OCI-LY1 (cell line): Measurements from ENCODE around the gene NATD1.

Experiments used
- H2AFZ ChIP-seq: fragments of 200-600 bp; sonication (generic), shearing (Covaris generic); 2 replicates; pipeline ENCODE4 v1.6.0; 2014; ENCODE audit warnings: antibody characterized with exemption, mild to moderate bottlenecking, low read length
- H3F3A ChIP-seq: fragments of 200-600 bp; sonication (generic), shearing (Covaris generic); 2 replicates; pipeline ENCODE4 v1.6.0; 2014; ENCODE audit warnings: mild to moderate bottlenecking, antibody characterized with exemption, low read length, moderate library complexity; ENCODE audit not compliant: insufficient read depth
- H3K27ac ChIP-seq: fragments of 200-600 bp; sonication (generic); 2 replicates; pipeline ENCODE4 v1.5.1; 2014; ENCODE audit warnings: low read length, mixed run types, mild to moderate bottlenecking, low read depth; ENCODE audit not compliant: poor library complexity, severe bottlenecking
- H3K27me3 ChIP-seq: fragments of 200-600 bp; sonication (generic); 2 replicates; pipeline ENCODE4 v1.6.0; 2014; ENCODE audit warnings: antibody characterized with exemption, mild to moderate bottlenecking, low read length, moderate library complexity; ENCODE audit not compliant: insufficient read depth
- H3K36me3 ChIP-seq: fragments of 200-600 bp; sonication (generic); 2 replicates; pipeline ENCODE4 v1.6.1; 2014; ENCODE audit warnings: mild to moderate bottlenecking, antibody characterized with exemption, low read length, moderate library complexity, mixed read lengths; ENCODE audit not compliant: insufficient read depth
- H3K4me1 ChIP-seq: fragments of 200-600 bp; sonication (generic); 2 replicates; pipeline ENCODE4 v1.5.1; 2014; ENCODE audit warnings: mild to moderate bottlenecking, low read length, moderate library complexity; ENCODE audit not compliant: insufficient read depth, severe bottlenecking
- H3K4me2 ChIP-seq: fragments of 200-600 bp; sonication (generic), shearing (Covaris generic); 2 replicates; pipeline ENCODE4 v1.6.1; 2014; ENCODE audit warnings: low read length
- H3K4me3 ChIP-seq: fragments of 200-600 bp; sonication (generic); 2 replicates; pipeline ENCODE4 v1.5.1; 2014; ENCODE audit warnings: low read length, low read depth, mild to moderate bottlenecking, mixed read lengths; ENCODE audit not compliant: poor library complexity, severe bottlenecking
- H3K79me2 ChIP-seq: fragments of 200-600 bp; shearing (Covaris generic); 2 replicates; pipeline ENCODE4 v1.6.1; 2016; ENCODE audit warnings: mixed run types, low read length, mixed read lengths; ENCODE audit not compliant: insufficient read depth
- H3K9ac ChIP-seq: fragments of 200-600 bp; sonication (generic), shearing (Covaris generic); 2 replicates; pipeline ENCODE4 v1.6.1; 2014; ENCODE audit warnings: mild to moderate bottlenecking, low read length, mixed read lengths
- H3K9me2 ChIP-seq: fragments of 200-600 bp; sonication (generic), shearing (Covaris generic); 2 replicates; pipeline ENCODE4 v1.6.1; 2014; ENCODE audit warnings: low read depth, mild to moderate bottlenecking, low read length, mixed read lengths
- H3K9me3 ChIP-seq: fragments of 200-600 bp; shearing (Covaris generic); 2 replicates; pipeline ENCODE4 v1.6.1; 2014; ENCODE audit warnings: low read length, mixed read lengths
- H4K20me1 ChIP-seq: fragments of 200-600 bp; sonication (generic), shearing (Covaris generic); 2 replicates; pipeline ENCODE4 v1.6.0; 2016; ENCODE audit warnings: mild to moderate bottlenecking, low read length; ENCODE audit not compliant: insufficient read depth
- EZH2 ChIP-seq: fragments of 200-600 bp; sonication (generic), shearing (Covaris generic); IDR thresholded peaks from 2 replicates; pipeline ENCODE4 v1.8.0; 2017; ENCODE audit warnings: borderline replicate concordance, mixed run types, mild to moderate bottlenecking, antibody characterized with exemption, low read length, moderate library complexity, mixed read lengths
- TF ChIP-seq, protein P1 (sequence below): fragments of 200-600 bp; sonication (generic), shearing (Covaris generic); IDR thresholded peaks from 2 replicates; pipeline ENCODE4 v1.5.1; 2017; ENCODE audit warnings: mild to moderate bottlenecking, antibody characterized with exemption, low read length, moderate library complexity, mixed read lengths

NATD1 gene

DNA sequence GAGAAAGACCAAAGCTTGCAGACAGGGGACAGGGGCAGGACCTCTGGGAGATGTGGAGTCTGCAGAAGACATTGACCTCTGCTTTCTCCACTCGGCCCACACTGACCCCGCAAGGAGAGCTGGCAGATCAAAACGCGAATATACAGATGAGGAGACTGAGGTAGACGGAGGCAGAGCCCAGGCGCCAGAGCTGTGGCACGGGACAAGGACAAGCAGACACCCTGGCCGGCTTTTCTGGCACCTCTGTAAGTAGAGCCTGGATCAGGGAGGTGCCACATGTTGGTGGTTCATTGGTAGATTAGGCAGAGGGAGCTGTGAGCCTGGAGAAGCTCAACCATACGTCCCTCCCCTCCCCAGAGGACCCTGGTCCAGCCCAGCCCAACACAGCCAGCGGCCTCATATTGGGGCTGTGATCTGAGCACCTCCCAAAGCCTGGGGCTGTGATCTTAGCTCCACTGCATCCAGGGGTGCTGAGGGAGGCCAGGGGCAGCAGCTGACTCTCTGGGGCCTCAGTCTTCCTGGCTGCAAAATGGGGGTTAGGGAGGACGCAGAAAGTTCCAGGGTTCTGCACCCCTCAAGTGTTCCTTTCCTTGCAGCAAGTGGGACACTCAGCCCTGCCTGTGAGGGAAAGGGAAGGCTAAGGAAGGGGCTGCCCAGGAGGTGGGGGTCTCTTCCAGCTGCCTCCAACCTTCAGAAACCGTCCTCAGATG is 4.0 kb downstream of the NATD1 start:
- H3K4me3 ChIP-seq = no peak overlapping the region
- no peaks in the 10 kb centered on the region for H3K9me3 ChIP-seq
- H3F3A ChIP-seq = no peaks in the 10 kb centered on the region
- no peak overlapping the region for H3K9ac ChIP-seq
- no peaks in the 10 kb centered on the region for H3K9me2 ChIP-seq
- peaks cover 15% of the 10 kb centered on the region for H3K4me1 ChIP-seq
- no peaks in the 10 kb centered on the region for H4K20me1 ChIP-seq
- TF ChIP-seq, protein P1, sequence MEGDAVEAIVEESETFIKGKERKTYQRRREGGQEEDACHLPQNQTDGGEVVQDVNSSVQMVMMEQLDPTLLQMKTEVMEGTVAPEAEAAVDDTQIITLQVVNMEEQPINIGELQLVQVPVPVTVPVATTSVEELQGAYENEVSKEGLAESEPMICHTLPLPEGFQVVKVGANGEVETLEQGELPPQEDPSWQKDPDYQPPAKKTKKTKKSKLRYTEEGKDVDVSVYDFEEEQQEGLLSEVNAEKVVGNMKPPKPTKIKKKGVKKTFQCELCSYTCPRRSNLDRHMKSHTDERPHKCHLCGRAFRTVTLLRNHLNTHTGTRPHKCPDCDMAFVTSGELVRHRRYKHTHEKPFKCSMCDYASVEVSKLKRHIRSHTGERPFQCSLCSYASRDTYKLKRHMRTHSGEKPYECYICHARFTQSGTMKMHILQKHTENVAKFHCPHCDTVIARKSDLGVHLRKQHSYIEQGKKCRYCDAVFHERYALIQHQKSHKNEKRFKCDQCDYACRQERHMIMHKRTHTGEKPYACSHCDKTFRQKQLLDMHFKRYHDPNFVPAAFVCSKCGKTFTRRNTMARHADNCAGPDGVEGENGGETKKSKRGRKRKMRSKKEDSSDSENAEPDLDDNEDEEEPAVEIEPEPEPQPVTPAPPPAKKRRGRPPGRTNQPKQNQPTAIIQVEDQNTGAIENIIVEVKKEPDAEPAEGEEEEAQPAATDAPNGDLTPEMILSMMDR = no peak
- no peak for TF ChIP-seq EZH2
- H3K36me3 ChIP-seq = no peaks in the 10 kb centered on the region
- H3K4me2 ChIP-seq = no peak overlapping the region
- H2AFZ ChIP-seq = no peak overlapping the region
- no peak overlapping the region for H3K27ac ChIP-seq
- no peaks in the 10 kb centered on the region for H3K79me2 ChIP-seq
- peaks cover 4% of the 10 kb centered on the region; the same call in 1 of the 2 replicates for H3K27me3 ChIP-seq

DNA sequence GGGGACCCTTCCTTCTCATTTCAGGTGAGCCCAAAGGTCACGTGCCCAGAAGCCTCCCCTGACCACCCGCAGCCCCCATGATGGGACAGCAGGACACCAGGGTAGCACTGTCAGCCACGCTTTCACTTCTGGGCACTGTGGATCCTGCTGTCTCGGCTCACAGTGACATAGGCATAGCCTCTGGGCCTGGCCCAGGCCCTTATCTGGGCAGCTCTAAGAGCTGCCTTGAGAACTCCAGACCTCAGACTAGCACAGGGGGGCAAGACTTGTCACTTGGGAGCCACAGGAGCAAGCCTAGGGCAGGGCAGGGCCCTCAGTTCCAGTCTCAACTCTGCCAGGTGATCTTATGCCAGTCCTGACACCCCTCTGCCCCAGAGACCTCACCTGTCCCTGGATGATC is 4.7 kb downstream of the NATD1 start:
- Histone ChIP-seq H3K9ac (no peak overlapping the region), H3K4me1 (peaks cover 7% of the 10 kb centered on the region), H3K9me2 (no peaks in the 10 kb centered on the region), H3K4me2 (no peak overlapping the region), H3K36me3 (no peaks in the 10 kb centered on the region), H4K20me1 (no peaks in the 10 kb centered on the region), H3K4me3 (no peak overlapping the region), H3K79me2 (no peaks in the 10 kb centered on the region), H3K9me3 (no peaks in the 10 kb centered on the region), H3F3A (no peaks in the 10 kb centered on the region), H3K27ac (no peak overlapping the region), H2AFZ (no peak overlapping the region), H3K27me3 (peaks cover 4% of the 10 kb centered on the region; the same call in 1 of the 2 replicates)
- TF ChIP-seq EZH2 = no peak
- TF ChIP-seq, protein P1 = no peak

DNA sequence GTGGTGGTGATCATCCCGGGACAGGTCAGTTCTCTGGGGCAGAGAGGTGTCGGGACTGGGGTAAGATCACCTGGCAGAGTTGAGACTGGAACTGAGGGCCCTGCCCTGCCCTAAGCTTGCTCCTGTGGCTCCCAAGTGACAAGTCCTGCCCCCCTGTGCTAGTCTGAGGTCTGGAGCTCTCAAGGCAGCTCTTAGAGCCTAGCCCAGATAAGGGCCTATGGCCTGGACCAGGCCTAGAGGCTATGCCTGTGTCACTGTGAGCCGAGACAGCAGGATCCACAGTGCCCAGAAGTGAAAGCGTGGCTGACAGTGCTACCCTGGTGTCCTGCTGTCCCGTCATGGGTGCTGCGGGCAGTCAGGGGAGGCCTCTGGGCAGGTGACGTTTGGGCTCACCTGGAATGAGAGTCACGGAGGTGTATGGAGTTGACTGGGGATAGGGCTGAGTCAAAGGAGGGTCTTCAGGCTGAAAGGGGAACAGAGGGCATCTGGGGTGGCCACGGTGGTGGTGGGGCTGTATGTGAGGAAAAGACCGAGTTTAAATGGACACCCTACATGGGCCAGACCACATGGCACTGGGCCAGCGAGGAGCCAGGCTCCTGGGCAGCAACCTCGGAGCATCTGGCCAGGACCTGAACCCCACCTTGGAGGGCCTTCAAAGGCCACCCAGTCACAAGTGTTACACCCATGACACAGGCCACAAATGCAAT is 5.5 kb downstream of the NATD1 start:
- H4K20me1 ChIP-seq = no peaks in the 10 kb centered on the region
- no peaks in the 10 kb centered on the region for H3K36me3 ChIP-seq
- peaks cover 4% of the 10 kb centered on the region; the same call in 1 of the 2 replicates for H3K27me3 ChIP-seq
- H2AFZ ChIP-seq = no peak overlapping the region
- no peaks in the 10 kb centered on the region for H3F3A ChIP-seq
- H3K4me1 ChIP-seq = peaks cover 6% of the 10 kb centered on the region
- H3K9ac ChIP-seq = no peak overlapping the region
- H3K4me3 ChIP-seq = no peak overlapping the region
- no peak for TF ChIP-seq EZH2
- TF ChIP-seq, protein P1 = no peak
- no peak overlapping the region for H3K27ac ChIP-seq
- H3K4me2 ChIP-seq = no peak overlapping the region
- H3K9me3 ChIP-seq = no peaks in the 10 kb centered on the region
- H3K79me2 ChIP-seq = no peaks in the 10 kb centered on the region
- H3K9me2 ChIP-seq = no peaks in the 10 kb centered on the region
